OCI-LY1 (cell line): Measurements from ENCODE around the gene CRHR1.

Experiments used
- H2AFZ ChIP-seq: fragments of 200-600 bp; sonication (generic), shearing (Covaris generic); 2 replicates; pipeline ENCODE4 v1.6.0; 2014; ENCODE audit warnings: antibody characterized with exemption, mild to moderate bottlenecking, low read length
- H3F3A ChIP-seq: fragments of 200-600 bp; sonication (generic), shearing (Covaris generic); 2 replicates; pipeline ENCODE4 v1.6.0; 2014; ENCODE audit warnings: mild to moderate bottlenecking, antibody characterized with exemption, low read length, moderate library complexity; ENCODE audit not compliant: insufficient read depth
- H3K27ac ChIP-seq: fragments of 200-600 bp; sonication (generic); 2 replicates; pipeline ENCODE4 v1.5.1; 2014; ENCODE audit warnings: low read length, mixed run types, mild to moderate bottlenecking, low read depth; ENCODE audit not compliant: poor library complexity, severe bottlenecking
- H3K27me3 ChIP-seq: fragments of 200-600 bp; sonication (generic); 2 replicates; pipeline ENCODE4 v1.6.0; 2014; ENCODE audit warnings: antibody characterized with exemption, mild to moderate bottlenecking, low read length, moderate library complexity; ENCODE audit not compliant: insufficient read depth
- H3K36me3 ChIP-seq: fragments of 200-600 bp; sonication (generic); 2 replicates; pipeline ENCODE4 v1.6.1; 2014; ENCODE audit warnings: mild to moderate bottlenecking, antibody characterized with exemption, low read length, moderate library complexity, mixed read lengths; ENCODE audit not compliant: insufficient read depth
- H3K4me1 ChIP-seq: fragments of 200-600 bp; sonication (generic); 2 replicates; pipeline ENCODE4 v1.5.1; 2014; ENCODE audit warnings: mild to moderate bottlenecking, low read length, moderate library complexity; ENCODE audit not compliant: insufficient read depth, severe bottlenecking
- H3K4me2 ChIP-seq: fragments of 200-600 bp; sonication (generic), shearing (Covaris generic); 2 replicates; pipeline ENCODE4 v1.6.1; 2014; ENCODE audit warnings: low read length
- H3K4me3 ChIP-seq: fragments of 200-600 bp; sonication (generic); 2 replicates; pipeline ENCODE4 v1.5.1; 2014; ENCODE audit warnings: low read length, low read depth, mild to moderate bottlenecking, mixed read lengths; ENCODE audit not compliant: poor library complexity, severe bottlenecking
- H3K79me2 ChIP-seq: fragments of 200-600 bp; shearing (Covaris generic); 2 replicates; pipeline ENCODE4 v1.6.1; 2016; ENCODE audit warnings: mixed run types, low read length, mixed read lengths; ENCODE audit not compliant: insufficient read depth
- H3K9ac ChIP-seq: fragments of 200-600 bp; sonication (generic), shearing (Covaris generic); 2 replicates; pipeline ENCODE4 v1.6.1; 2014; ENCODE audit warnings: mild to moderate bottlenecking, low read length, mixed read lengths
- H3K9me2 ChIP-seq: fragments of 200-600 bp; sonication (generic), shearing (Covaris generic); 2 replicates; pipeline ENCODE4 v1.6.1; 2014; ENCODE audit warnings: low read depth, mild to moderate bottlenecking, low read length, mixed read lengths
- H3K9me3 ChIP-seq: fragments of 200-600 bp; shearing (Covaris generic); 2 replicates; pipeline ENCODE4 v1.6.1; 2014; ENCODE audit warnings: low read length, mixed read lengths
- H4K20me1 ChIP-seq: fragments of 200-600 bp; sonication (generic), shearing (Covaris generic); 2 replicates; pipeline ENCODE4 v1.6.0; 2016; ENCODE audit warnings: mild to moderate bottlenecking, low read length; ENCODE audit not compliant: insufficient read depth
- CTCF ChIP-seq: fragments of 200-600 bp; sonication (generic), shearing (Covaris generic); IDR thresholded peaks from 2 replicates; pipeline ENCODE4 v1.5.1; 2017; ENCODE audit warnings: mild to moderate bottlenecking, antibody characterized with exemption, low read length, moderate library complexity, mixed read lengths
- EZH2 ChIP-seq: fragments of 200-600 bp; sonication (generic), shearing (Covaris generic); IDR thresholded peaks from 2 replicates; pipeline ENCODE4 v1.8.0; 2017; ENCODE audit warnings: borderline replicate concordance, mixed run types, mild to moderate bottlenecking, antibody characterized with exemption, low read length, moderate library complexity, mixed read lengths

The CRHR1 gene

GRCh38 chr17:45871718-45872117, 87.6 kb downstream of the CRHR1 start:
- no peaks in the 10 kb centered on the region for H3K4me1 ChIP-seq
- no peak overlapping the region for H2AFZ ChIP-seq
- TF ChIP-seq CTCF, result no peak
- TF ChIP-seq EZH2, result no peak
- no peaks in the 10 kb centered on the region for H3K9me2 ChIP-seq
- H3K9me3 ChIP-seq, result 0 out of 2 replicates have a peak, but pooled peaks cover 4% of the 10 kb centered on the region
- no peak overlapping the region for H3K9ac ChIP-seq
- H3K27me3 ChIP-seq, result no peaks in the 10 kb centered on the region; the same call in 1 of the 2 replicates
- H3K36me3 ChIP-seq, result no peaks in the 10 kb centered on the region; the same call in 1 of the 2 replicates
- H3K27ac ChIP-seq, result no peak overlapping the region
- no peak overlapping the region for H3K4me3 ChIP-seq
- no peaks in the 10 kb centered on the region for H4K20me1 ChIP-seq
- no peak overlapping the region for H3K4me2 ChIP-seq
- H3F3A ChIP-seq, result no peaks in the 10 kb centered on the region
- H3K79me2 ChIP-seq, result no peaks in the 10 kb centered on the region

GRCh38 chr17:45873728-45874127, 89.6 kb downstream of the CRHR1 start:
- H3K27me3 ChIP-seq, result no peaks in the 10 kb centered on the region; the same call in 1 of the 2 replicates
- no peaks in the 10 kb centered on the region for H3K79me2 ChIP-seq
- no peak overlapping the region for H3K9ac ChIP-seq
- no peak overlapping the region for H3K4me3 ChIP-seq
- no peak for TF ChIP-seq CTCF
- no peak for TF ChIP-seq EZH2
- H3K4me2 ChIP-seq, result no peak overlapping the region
- H3K27ac ChIP-seq, result no peak overlapping the region
- H3K36me3 ChIP-seq, result no peaks in the 10 kb centered on the region
- no peaks in the 10 kb centered on the region for H3K4me1 ChIP-seq
- H3K9me2 ChIP-seq, result no peaks in the 10 kb centered on the region
- no peak overlapping the region for H2AFZ ChIP-seq
- H3F3A ChIP-seq, result no peaks in the 10 kb centered on the region
- no peaks in the 10 kb centered on the region for H3K9me3 ChIP-seq
- H4K20me1 ChIP-seq, result no peaks in the 10 kb centered on the region

- Histone ChIP-seq H3K4me1 (no peaks in the 10 kb centered on the region), H3K4me2 (no peak overlapping the region), H3K9me2 (no peaks in the 10 kb centered on the region), H3K9ac (no peak overlapping the region), H3K9me3 (no peaks in the 10 kb centered on the region), H3K79me2 (no peaks in the 10 kb centered on the region), H3K27ac (no peak overlapping the region), H2AFZ (no peak overlapping the region), H3K27me3 (no peaks in the 10 kb centered on the region; the same call in 1 of the 2 replicates), H3K36me3 (no peaks in the 10 kb centered on the region), H4K20me1 (no peaks in the 10 kb centered on the region), H3F3A (no peaks in the 10 kb centered on the region), H3K4me3 (no peak overlapping the region)
- TF ChIP-seq EZH2 (no peak), CTCF (no peak)
Observed at GRCh38 chr17:45874151-45874550, 90.0 kb downstream of the CRHR1 start.
